H9 (cell line): ENCODE results near the gene KRT2. TPM values are rescaled to one million over a fixed set of nuclear protein-coding genes. Genes with fewer than 3 reads are reported as not detected.

ENCODE experiments used
- DNase-seq: peaks from one replicate; pipeline ENCODE4 v3.0.0-alpha.2; 2017
- H2AFZ ChIP-seq: one replicate; pipeline ENCODE4 v1.6.1; 2013; ENCODE audit warnings: mild to moderate bottlenecking, low read length, control low read depth, moderate library complexity
- H2AK5ac ChIP-seq: 2 replicates; pipeline ENCODE4 v1.6.1; 2013; ENCODE audit warnings: low read length, control low read depth, mixed read lengths; ENCODE audit not compliant: insufficient read length
- H2BK120ac ChIP-seq: one replicate; pipeline ENCODE4 v1.6.1; 2013; ENCODE audit warnings: low read depth, mild to moderate bottlenecking, low read length, control low read depth, inconsistent platforms; ENCODE audit not compliant: poor library complexity, severe bottlenecking
- H2BK12ac ChIP-seq: 2 replicates; pipeline ENCODE4 v1.6.1; 2013; ENCODE audit warnings: low read length, control low read depth, mixed read lengths, low read depth; ENCODE audit not compliant: insufficient read length
- H2BK15ac ChIP-seq: 2 replicates; pipeline ENCODE4 v1.6.1; 2013; ENCODE audit warnings: low read depth, low read length, control low read depth
- H2BK20ac ChIP-seq: one replicate; pipeline ENCODE4 v1.6.1; 2013; ENCODE audit warnings: low read depth, mild to moderate bottlenecking, low read length, control low read depth, inconsistent platforms; ENCODE audit not compliant: poor library complexity, severe bottlenecking
- H2BK5ac ChIP-seq: 2 replicates; pipeline ENCODE4 v1.6.1; 2013; ENCODE audit warnings: low read length, control low read depth, mixed read lengths; ENCODE audit not compliant: insufficient read length
- H3K14ac ChIP-seq: 2 replicates; pipeline ENCODE4 v1.6.1; 2013; ENCODE audit warnings: low read length, control low read depth; ENCODE audit not compliant: insufficient read depth
- H3K18ac ChIP-seq: 2 replicates; pipeline ENCODE4 v1.6.1; 2013; ENCODE audit warnings: low read depth, mild to moderate bottlenecking, mixed read lengths, low read length, control low read depth; ENCODE audit not compliant: insufficient read length
- H3K23ac ChIP-seq: 2 replicates; pipeline ENCODE4 v1.6.1; 2013; ENCODE audit warnings: low read length, control low read depth, mixed read lengths, low read depth; ENCODE audit not compliant: insufficient read length
- H3K23me2 ChIP-seq: 2 replicates; pipeline ENCODE4 v1.6.1; 2013; ENCODE audit warnings: low read depth, mild to moderate bottlenecking, mixed read lengths, low read length, control low read depth; ENCODE audit not compliant: insufficient read length, poor library complexity, severe bottlenecking
- H3K27ac ChIP-seq: 2 replicates; pipeline ENCODE4 v1.5.1; 2013; ENCODE audit warnings: low read length, control low read depth, mixed read lengths, low read depth; ENCODE audit not compliant: insufficient read length
- H3K27me3 ChIP-seq: 2 replicates; pipeline ENCODE4 v1.6.1; 2013; ENCODE audit warnings: low read length, control low read depth, inconsistent platforms; ENCODE audit not compliant: insufficient read depth
- H3K4ac ChIP-seq: 2 replicates; pipeline ENCODE4 v1.6.1; 2013; ENCODE audit warnings: low read depth, mild to moderate bottlenecking, control low read depth, inconsistent platforms, low read length, moderate library complexity
- H3K4me1 ChIP-seq: 2 replicates; pipeline ENCODE4 v1.6.1; 2013; ENCODE audit warnings: low read length, control low read depth, inconsistent platforms; ENCODE audit not compliant: insufficient read depth
- H3K4me2 ChIP-seq: 2 replicates; pipeline ENCODE4 v1.6.1; 2013; ENCODE audit warnings: low read length, control low read depth, mixed read lengths; ENCODE audit not compliant: insufficient read length, insufficient read depth
- H3K56ac ChIP-seq: 2 replicates; pipeline ENCODE4 v1.6.1; 2013; ENCODE audit warnings: low read depth, mild to moderate bottlenecking, mixed read lengths, low read length, control low read depth; ENCODE audit not compliant: insufficient read length
- H3K79me1 ChIP-seq: 2 replicates; pipeline ENCODE4 v1.6.1; 2013; ENCODE audit warnings: low read depth, mild to moderate bottlenecking, moderate library complexity, low read length, control low read depth, inconsistent platforms; ENCODE audit not compliant: insufficient read depth, poor library complexity, severe bottlenecking
- H3K79me2 ChIP-seq: 2 replicates; pipeline ENCODE4 v1.6.1; 2013; ENCODE audit warnings: low read length, control low read depth, inconsistent platforms; ENCODE audit not compliant: insufficient read depth
- H3K9ac ChIP-seq: 2 replicates; pipeline ENCODE4 v1.6.1; 2013; ENCODE audit warnings: low read length, control low read depth, mixed read lengths; ENCODE audit not compliant: insufficient read length; ENCODE audit errors: extremely low read depth
- H3K9me3 ChIP-seq: one replicate; pipeline ENCODE4 v1.6.1; 2013; ENCODE audit warnings: low read depth, low read length, inconsistent platforms; ENCODE audit not compliant: control insufficient read depth
- H3T11ph ChIP-seq: one replicate; pipeline ENCODE4 v1.6.1; 2013; ENCODE audit warnings: mild to moderate bottlenecking, low read length, control low read depth, inconsistent platforms
- H4K20me1 ChIP-seq: one replicate; pipeline ENCODE4 v1.6.1; 2013; ENCODE audit not compliant: control insufficient read depth, insufficient read length, insufficient read depth
- H4K5ac ChIP-seq: 2 replicates; pipeline ENCODE4 v1.6.1; 2013; ENCODE audit warnings: low read depth, mild to moderate bottlenecking, mixed read lengths, low read length, control low read depth; ENCODE audit not compliant: insufficient read length
- H4K8ac ChIP-seq: replicated peaks from 2 replicates; pipeline ENCODE4 v1.6.1; 2013; ENCODE audit warnings: low read length, control low read depth, mixed read lengths, low read depth; ENCODE audit not compliant: insufficient read length
- H4K91ac ChIP-seq: 2 replicates; pipeline ENCODE4 v1.6.1; 2013; ENCODE audit warnings: low read depth, mild to moderate bottlenecking, moderate library complexity, mixed read lengths, low read length, control low read depth; ENCODE audit not compliant: insufficient read length
- H3K27ac Mint-ChIP-seq, 3 experiments: 2 replicates in 2 of 3; 3 replicates in 1 of 3; pipeline ENCODE4 v1.8.0; 2020 to 2021; ENCODE audit warnings: mixed read lengths in 3 of 3, mild to moderate bottlenecking in 1 of 3, moderate library complexity in 1 of 3
- H3K27me3 Mint-ChIP-seq: 2 replicates; pipeline ENCODE4 v1.8.0; 2021; ENCODE audit warnings: low read depth, mild to moderate bottlenecking, moderate library complexity, mixed read lengths
- H3K36me3 Mint-ChIP-seq, 3 experiments: 2 replicates in 2 of 3; 3 replicates in 1 of 3; pipeline ENCODE4 v1.8.0; 2020 to 2021; ENCODE audit warnings: low read depth in 3 of 3, mixed read lengths in 3 of 3; ENCODE audit not compliant: insufficient read depth in 1 of 3
- H3K4me1 Mint-ChIP-seq, 2 experiments: 2 replicates each; pipeline ENCODE4 v1.8.0; 2020; ENCODE audit warnings: mixed read lengths in 2 of 2
- H3K4me3 Mint-ChIP-seq, 2 experiments: 2 replicates in 1 of 2; 3 replicates in 1 of 2; pipeline ENCODE4 v1.8.0; 2020 to 2021; ENCODE audit warnings: mild to moderate bottlenecking in 2 of 2, mixed read lengths in 2 of 2, moderate library complexity in 1 of 2
- H3K9me3 Mint-ChIP-seq, 2 experiments: 2 replicates in 1 of 2; 3 replicates in 1 of 2; pipeline ENCODE4 v1.8.0; 2020; ENCODE audit warnings: mild to moderate bottlenecking in 2 of 2, mixed read lengths in 2 of 2, moderate library complexity in 1 of 2
- CTCF ChIP-seq: fragments of 200-600 bp; sonication (generic); conservative IDR thresholded peaks from 3 replicates; pipeline ENCODE4 v1.8.0; 2021; ENCODE audit warnings: antibody characterized with exemption, mild to moderate bottlenecking
- WGBS: extraction: QIAGEN DNeasy Blood & Tissue Kit; methylation state at CpG from one replicate; pipeline ENCODE4 v1.1.7; 2013; ENCODE audit warnings: missing lambda C conversion rate, low lambda C conversion rate, mixed read lengths; ENCODE audit not compliant: insufficient read length; ENCODE audit errors: extremely low coverage; 5-methylcytosine and 5-hydroxymethylcytosine counted together
- total RNA-seq: library from RNA; stranded (reverse); gene quantifications from 2 replicates; pipeline ENCODE4 v1.2.1, GENCODE V29; 2021

Gene KRT2
- total RNA-seq, 1 experiment from 2014 or later, result not detected

GRCh38 chr12:52656616-52657015 lies 4.6 kb upstream of the KRT2 start:
- Histone ChIP-seq H4K8ac (no peak overlapping the region), H4K91ac (no peak overlapping the region), H3T11ph (no peak overlapping the region), H3K4me2 (no peak overlapping the region), H3K79me1 (no peaks in the 10 kb centered on the region), H2BK15ac (no peak overlapping the region), H2AK5ac (no peak overlapping the region), H3K4me1 (no peaks in the 10 kb centered on the region), H2BK12ac (no peak overlapping the region), H3K18ac (no peak overlapping the region), H2BK5ac (no peak overlapping the region), H3K27me3 (no peaks in the 10 kb centered on the region), H3K9ac (no peak overlapping the region), H3K27ac (no peak overlapping the region), H3K14ac (no peak overlapping the region), H4K20me1 (peaks cover 2% of the 10 kb centered on the region), H3K56ac (no peak overlapping the region), H3K23ac (no peak overlapping the region), H2AFZ (no peak overlapping the region), H2BK120ac (no peak overlapping the region), H3K4ac (no peak overlapping the region), H3K23me2 (no peaks in the 10 kb centered on the region), H3K79me2 (no peaks in the 10 kb centered on the region), H3K9me3 (no peaks in the 10 kb centered on the region), H2BK20ac (no peak overlapping the region), H4K5ac (no peak overlapping the region)
- DNase-seq, result peak; percentile 23
- no CpG with 5 or more reads among the region's 4 CpGs for WGBS
- no peak for TF ChIP-seq CTCF
- peaks cover 2 to 9% of the 10 kb centered on the region in 2 experiments; a peak in 2 of 5 replicates for H3K9me3 Mint-ChIP-seq
- peaks cover 25% of the 10 kb centered on the region for H3K27me3 Mint-ChIP-seq
- peaks cover 0 to 4% of the 10 kb centered on the region in 2 experiments; a peak in 2 of 4 replicates for H3K4me1 Mint-ChIP-seq
- no peak overlapping the region for H3K4me3 Mint-ChIP-seq
- peak overlapping the region in 1 of 3 experiments; percentile 37; a peak in 1 of 7 replicates for H3K27ac Mint-ChIP-seq
- no peaks in the 10 kb centered on the region for H3K36me3 Mint-ChIP-seq
